Inferior parietal cortex (tissue), 1 donor: Measurements from ENCODE around the gene KRT5.
"Not testable (repeated sequence)": the region's sequence is repeated elsewhere in the genome, so short reads cannot be mapped to it uniquely, and the experiment has no call there.

ENCODE experiments used
- DNase-seq: peaks from one replicate; pipeline ENCODE4 v3.0.0-alpha.2; 2016; ENCODE audit errors: extremely low spot score

KRT5 gene

DNA sequence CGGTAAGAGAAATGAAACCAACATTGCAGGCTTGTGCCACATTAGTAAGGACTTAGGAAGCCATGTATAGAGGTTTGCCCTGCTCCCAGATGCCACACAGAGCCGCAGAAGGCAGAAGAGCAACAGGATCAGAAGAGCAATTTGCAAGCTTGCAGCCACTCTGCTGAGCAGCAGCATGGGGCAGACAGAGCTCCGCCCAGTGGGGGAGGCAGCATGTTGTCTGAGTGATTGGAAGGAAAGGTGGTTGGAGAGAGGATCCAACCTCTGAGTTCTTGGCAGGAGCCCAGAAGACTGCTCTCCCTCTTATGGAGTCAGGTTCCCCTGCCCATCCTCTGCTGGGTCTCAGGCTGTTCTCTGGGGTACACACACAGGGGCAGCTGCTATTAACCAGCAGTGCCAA, 24.8 kb downstream of the KRT5 start:
- DNase-seq = no peak

DNA sequence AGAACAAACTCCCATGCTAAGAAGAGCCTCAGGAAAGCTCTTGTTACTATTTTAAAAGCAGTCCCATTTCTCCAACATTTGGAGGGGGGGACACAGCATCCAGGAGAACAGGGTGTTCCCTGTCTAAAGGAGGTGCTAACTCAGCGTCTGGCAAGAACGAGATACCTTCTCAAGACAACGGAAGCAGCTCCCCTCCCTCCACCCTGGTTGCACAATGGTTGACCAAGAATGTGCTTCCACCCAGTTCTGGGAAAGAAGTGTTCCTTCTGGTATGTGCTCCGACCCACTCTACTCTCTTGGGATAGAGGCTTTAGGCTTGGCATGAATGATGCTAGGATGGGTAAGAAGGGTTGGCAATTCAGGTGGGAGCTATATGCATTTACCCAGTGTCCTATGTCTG, 25.7 kb downstream of the KRT5 start:
- DNase-seq = no peak

DNA sequence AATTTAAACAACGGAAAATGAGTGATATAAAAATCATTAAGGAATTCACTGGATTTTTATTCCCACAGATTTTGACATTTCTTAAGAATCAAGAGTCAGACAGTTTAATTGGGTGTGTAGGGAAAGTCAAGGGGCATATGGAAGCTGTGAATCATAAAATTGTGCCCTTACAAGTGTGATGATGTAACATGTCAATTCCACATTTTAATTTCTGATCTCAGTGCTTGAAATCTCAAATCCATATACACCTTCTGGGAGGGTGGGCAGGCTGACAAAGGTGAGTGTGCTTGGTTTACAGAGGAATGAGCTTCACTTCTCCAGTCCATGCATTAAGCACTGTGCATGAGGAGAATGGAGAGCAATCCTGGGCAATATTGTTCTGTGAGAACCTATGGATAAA, 26.1 kb downstream of the KRT5 start:
- DNase-seq = no peak

DNA sequence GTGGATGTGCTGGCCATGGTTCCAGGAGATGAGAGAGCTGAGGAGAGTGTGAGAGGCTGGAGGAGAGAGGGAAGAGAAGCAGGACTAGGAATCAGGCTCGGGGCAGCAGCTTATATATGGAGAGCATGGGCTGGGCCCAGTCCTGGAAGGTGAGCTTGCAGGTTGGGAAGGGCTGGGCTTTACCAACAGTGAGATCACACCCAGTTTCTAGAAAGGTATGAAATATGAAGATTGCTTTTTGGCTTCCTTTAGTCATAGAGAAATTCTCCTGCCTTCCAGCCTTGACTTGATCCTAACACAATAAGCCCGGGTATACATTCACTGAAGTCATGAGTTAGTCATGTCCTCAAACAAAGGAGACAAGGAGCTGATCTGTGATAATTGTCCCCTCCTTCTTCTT, 27.0 kb downstream of the KRT5 start, which contains the start of gene KRT6A:
Gene KRT6A, minus strand, starts transcription at position 86 of the 400 bp plus-strand sequence. Its CDS starts 69 bp downstream, at position 17.
- no peak for DNase-seq

DNA sequence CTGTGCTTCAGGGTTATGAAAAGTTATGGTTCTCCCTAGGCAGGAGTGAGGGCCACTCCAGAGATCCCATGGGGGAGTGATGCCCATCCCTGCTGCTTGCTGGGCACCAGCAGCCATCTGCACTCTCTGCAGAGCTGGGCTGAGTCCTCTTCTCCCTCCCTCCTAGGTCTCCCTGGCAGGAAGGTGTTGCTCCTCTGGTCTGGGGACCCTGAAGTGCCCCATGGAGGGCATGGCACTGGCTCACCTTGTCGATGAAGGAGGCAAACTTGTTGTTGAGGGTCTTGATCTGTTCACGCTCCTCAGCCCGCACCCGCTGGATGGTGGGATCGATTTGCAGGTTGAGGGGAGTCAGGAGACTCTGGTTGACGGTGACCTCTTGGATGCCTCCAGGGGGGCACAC, 27.8 kb downstream of the KRT5 start:
- not testable (repeated sequence) for DNase-seq

DNA sequence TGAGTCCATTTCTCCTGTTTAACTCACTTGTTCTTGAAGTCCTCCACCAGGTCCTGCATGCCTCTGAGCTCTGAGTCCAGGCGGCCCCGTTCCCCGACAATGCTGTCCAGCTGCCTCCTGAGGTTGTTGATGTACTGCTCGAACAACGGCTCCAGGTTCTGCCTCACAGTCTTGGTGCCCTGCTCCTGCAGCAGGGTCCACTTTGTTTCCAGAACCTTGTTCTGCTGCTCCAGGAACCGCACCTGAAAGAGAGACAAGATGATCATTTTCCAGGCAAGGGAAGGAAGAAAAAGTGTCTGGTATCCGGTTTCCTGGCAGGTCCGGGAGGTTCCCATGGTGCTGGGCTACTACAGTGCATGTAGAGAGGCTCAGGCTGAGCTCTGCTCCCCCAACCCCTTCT, 28.7 kb downstream of the KRT5 start:
- not testable (repeated sequence) for DNase-seq

DNA sequence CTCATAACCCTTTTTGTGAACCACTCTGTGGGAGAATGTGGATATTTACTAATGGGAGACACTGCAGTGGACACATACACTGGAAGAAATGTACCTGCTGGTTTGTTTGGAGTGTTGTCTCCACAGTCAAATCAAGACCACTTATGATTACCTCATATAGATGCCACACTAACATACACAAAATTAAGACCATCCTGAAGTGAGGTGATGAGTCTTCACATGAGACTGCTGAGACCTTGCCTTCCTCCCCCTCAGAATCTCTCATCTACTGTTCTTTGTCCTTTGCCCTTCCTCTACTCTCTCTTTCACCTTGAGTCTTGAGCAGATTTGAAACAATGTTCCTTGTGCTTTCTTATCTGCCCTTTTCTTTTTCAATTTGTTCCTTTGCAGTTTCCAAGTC, 31.5 kb downstream of the KRT5 start:
- DNase-seq = no peak

DNA sequence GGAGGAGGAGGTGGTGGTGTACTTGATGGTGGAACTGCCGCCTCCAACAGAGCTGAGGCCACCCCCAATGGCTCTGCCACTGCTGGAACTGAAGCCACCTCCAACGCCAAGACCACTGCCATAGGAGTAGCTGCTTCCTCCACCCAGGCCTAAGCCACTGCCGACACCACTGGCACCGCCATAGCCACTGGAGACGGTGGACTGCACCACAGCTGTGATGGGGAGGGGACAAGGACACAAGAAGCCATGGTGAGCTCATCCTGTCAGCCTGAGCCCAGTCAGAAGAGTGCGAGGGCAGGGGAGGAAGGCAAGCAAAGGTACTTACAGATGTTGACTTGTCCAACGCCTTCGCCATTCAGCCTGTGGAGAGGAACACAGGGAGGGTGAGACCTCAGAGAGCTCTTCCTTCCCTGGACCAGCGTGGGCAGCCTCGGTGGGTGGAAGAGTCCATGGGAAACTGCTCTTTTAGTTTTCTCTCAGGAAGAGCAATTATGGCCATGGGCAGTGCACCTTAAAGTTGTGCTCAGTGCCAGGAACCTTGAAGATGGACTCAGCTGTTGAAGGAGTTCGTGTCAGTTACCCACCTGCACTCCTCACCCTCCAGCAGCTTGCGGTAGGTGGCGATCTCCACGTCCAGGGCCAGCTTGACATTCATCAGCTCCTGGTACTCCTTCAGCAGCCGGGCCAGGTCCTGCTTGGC, 32.3 kb downstream of the KRT5 start:
- not testable (repeated sequence) for DNase-seq

DNA sequence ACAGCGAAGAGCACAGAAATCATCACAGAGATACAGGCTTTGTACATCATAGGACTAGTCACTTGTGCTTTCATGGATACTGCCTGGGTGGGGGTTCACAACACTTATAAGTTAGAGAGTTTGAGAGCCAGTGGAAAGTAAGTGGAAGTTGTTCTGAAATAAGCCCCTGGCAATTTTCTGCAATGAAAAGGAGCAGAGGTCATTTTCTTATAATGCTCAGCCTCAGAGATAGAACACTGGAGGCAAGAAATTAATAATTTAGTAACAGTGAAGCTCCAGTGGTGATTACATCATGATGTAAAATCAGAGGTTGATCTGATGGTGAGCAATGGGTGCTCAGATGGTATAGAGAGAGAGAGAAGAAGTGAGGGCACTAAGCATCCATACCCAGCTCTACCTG, 33.0 kb downstream of the KRT5 start:
- DNase-seq = no peak

DNA sequence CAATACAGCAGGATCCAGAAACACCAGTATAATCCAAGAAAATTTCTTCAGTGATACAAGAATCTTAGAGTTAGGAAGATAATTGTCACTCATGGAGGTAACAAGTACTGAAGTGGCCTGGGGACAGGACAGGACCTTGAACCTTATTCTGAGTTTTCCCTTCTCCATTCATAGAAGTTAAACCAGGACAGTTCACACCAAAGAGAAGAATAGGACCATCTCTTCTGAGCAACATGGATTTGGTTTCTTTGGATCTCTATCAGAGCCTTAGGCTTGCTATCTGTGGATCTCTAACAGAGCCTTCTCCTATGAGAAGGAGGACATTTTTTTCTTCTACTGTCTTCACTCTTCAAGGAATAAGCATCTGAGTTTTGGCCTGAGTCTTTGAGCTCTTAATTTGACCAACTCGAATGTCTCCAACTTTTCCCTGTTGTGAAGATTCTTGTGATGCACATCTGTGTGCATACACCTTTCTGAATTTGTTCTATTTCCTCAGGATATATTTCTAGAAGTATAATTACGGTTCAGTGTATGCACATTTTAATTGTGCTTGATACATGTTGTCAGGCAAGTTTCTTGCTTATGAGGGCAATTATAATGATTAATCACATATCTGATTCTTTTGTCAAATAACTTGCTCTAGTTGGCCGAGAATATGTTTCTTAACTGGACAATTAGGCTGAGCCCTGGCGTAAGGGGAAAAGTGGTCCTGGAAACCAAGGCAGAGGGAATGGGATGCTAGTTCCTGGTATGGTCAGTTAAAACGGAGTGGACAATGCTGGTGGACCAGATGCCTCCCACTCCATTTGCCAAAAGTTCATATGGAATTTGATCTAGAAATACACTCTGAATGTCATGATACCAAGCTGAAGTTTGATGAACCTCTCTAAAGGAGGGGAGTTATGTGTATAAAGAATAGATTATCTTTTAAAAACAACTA, 33.8 kb downstream of the KRT5 start:
- DNase-seq = no peak

DNA sequence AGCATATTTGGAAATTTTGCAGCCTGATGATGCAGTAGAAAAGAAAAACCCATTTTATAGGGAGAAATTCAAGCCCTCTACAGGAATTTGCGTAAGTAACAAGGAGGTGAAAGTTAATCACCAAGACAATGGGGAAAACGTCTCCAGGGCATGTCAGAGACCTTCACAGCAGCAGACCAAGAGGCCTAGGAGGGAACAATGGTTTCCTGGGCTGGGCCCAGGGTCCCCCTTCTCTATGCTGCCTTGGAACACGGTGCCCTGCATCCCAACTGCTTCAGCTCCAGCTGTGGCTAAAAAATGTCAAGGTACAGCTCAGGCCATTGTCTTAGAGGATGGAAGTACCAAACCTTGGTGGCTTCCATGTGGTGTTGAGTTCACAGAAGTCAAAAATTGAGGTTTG, 40.1 kb downstream of the KRT5 start:
- DNase-seq = no peak

DNA sequence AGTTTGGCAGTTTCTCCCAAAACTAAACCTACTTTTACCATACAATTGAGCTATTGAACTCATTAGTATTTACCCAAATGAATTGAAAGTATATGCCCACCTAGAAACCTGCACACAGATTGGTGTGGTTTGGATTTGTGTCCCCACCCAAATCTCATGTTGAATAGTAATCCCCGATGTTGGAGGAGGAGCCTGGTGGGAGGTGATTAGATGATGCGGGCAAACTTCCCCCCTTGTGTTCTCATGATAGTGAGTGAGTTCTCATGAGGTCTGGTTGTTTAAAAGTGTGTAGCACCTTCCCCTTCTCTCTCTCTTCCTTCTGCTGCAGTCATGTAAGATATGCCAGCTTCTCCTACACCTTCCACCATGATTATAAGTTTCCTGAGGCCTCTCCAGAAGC, 42.5 kb downstream of the KRT5 start:
- no peak for DNase-seq

DNA sequence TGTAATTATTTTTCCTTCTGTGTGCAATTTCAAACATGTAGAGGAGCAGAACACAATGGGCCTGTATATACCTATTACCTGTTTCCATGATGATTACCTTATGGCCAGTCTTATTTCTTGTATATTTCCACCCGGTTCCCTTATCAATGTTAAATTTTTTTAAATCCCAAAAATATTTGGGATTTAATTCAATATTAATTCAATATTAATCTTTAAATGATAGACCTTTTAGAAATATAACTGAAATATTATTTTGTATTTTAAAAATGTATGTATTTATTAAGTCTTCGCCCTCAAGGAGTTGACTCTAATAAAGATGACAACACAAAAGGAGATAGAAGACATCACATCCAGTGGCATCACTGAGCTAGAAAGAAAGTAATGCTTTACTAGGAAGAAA, 46.0 kb downstream of the KRT5 start:
- DNase-seq = no peak

DNA sequence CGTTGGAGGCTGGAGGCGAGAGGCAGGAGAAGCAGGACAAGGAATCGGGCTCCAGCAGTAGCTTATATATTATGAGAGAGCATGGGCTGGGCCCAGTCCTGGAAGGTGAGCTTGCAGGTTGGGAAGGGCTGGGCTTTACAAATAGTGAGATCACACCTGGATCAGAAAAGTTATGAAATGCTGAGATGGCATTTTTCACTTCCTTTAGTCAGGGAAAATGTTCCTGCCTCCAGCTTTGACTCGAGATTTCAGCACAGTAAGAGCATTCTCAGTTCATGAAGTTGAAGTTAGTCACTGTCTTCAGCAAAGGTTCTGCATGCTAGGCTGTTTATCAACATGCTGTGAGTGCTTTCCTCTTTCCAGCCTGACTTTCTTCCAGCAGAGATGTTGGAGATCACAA, 46.4 kb downstream of the KRT5 start, which contains the start of gene KRT6C:
Gene KRT6C, minus strand, starts transcription at position 38 of the 400 bp plus-strand sequence. CDS start 68 bp downstream, outside the sequence.
- no peak for DNase-seq

DNA sequence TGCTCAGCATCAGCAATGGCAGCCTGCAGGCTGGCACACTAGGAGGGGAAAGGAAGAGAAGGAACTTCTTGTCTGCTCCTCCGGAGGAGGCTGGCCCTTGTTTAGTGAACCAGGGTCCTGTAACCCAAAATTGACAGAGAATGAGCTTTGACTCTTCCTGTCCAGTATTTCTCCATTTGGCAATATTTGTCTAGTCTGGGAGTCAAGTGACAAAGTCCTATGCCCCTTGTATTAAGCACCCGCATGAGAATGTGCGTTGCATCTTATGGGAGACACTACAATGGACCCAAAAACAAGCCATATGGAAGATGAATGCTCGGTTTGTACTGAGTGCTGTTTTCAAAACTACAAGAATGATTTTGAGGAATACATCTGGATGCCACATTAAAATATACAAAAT, 50.3 kb downstream of the KRT5 start:
- DNase-seq = no peak

DNA sequence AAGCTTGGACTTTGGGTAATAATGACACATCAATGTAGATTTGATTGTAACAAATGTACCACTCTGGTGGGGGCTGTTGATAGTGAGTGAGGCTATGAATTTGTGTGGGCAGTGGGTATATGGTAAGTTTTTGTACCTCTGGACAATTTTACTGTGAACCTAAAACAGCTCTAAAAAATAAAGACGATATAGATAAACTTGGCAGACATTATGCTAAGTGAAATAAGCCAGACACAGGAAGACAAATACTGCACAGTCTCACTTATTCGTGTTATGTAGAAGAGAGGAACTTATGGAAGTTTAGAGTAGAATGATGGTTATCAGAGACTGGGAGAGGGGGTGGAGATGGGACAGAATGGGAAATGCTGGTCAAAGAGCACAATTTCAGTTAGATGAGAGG, 55.3 kb downstream of the KRT5 start:
- no peak for DNase-seq
